ENCODE data around the gene AQP6.
"Not testable (repeated sequence)": the region's sequence is repeated elsewhere in the genome, so short reads cannot be mapped to it uniquely, and the experiment has no call there.

Gene AQP6

DNA sequence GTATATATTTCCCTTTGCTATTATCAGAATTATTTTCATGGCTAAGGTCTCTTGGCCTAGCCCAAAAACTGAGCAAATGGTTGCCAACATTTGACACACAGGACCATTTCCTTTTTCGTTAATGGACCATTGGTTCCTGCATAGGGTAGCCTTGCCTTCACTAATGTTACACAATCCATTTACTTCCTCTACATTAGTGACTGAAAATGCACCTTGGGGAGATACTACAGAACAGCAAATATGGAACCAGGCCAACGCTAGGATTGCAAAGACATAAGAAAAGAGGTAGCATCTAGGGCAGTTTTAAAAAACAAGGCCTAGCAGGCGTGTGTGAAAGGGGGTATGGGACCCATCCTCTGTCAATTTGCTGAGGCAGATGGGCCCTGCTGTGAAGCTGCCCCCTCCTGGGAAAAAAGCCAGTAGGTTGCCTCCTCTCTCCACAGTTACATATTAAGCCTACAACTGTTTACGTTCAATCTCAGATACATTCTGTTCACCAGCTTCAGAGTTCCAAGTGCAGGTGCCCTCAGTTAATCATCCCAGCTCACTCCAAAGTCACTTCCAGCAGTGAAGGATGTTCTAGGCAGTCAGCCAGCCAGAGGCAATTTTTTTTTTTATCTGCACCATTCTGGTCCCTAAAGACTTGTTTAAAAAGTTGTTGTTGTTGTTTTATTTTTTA is 15.0 kb downstream of the AQP6 start:
- no peak overlapping the region for H3K4me3 ChIP-seq (ENCODE audit: low read depth, low read length)

DNA sequence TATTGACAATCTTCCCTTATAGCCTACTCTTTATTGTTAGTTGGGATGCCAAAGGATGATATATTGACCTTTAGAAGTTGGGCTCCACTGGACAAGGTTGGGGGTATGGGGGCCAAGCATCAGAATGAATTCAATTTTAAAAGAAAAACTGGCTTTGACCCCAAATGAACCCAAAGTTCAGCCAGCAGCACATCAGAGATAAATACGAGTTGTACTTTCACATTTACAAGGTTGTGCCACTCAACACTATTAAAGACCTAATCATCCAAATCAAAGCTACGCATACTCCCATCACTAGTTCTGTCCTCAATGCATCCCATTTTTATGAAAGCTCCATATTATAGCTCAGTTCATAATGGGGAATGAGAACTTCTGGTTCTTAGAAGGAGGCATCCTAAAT is 16.7 kb downstream of the AQP6 start:
- H3K4me3 ChIP-seq (ENCODE audit: low read depth, low read length): not testable (repeated sequence)

DNA sequence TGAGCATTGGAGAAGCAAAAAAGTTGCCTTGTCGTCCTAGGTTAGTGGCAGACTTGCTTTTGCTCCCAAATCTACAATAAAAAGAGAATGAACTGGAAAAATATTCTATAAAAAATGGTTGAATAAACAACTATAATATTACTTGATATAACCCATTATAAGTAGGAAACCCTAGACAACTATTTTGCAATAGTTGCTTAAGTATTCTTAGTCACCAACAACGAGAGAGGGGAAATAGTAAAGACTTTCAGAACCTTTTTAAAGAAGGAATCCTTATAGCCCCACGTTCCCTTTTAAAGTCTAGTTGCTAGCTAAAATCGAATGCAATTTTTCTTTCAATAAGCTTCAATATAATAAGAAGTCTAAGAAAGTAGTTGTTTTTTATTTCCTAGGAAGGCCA is 17.5 kb downstream of the AQP6 start:
- no peak overlapping the region for H3K4me3 ChIP-seq (ENCODE audit: low read depth, low read length)

DNA sequence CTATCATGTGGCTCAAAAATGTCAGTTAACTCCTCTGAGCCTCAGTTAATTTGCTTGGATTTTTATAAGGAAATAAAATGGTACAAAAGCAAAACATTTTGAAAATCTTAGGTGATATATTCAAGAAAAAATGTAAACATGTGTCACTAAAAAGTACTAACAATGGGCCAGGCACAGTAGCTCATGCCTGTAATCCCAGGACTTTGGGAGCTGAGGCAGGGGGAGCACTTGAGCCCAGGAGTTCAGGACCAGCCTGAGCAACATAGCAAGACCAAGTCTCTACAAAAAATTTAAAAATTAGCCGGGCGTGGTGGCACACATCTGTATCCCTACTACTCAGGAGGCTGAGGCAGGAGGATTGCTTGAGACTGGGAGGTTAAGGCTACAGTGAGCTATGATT is 25.7 kb downstream of the AQP6 start:
- H3K4me3 ChIP-seq (ENCODE audit: low read depth, low read length): no peak overlapping the region

DNA sequence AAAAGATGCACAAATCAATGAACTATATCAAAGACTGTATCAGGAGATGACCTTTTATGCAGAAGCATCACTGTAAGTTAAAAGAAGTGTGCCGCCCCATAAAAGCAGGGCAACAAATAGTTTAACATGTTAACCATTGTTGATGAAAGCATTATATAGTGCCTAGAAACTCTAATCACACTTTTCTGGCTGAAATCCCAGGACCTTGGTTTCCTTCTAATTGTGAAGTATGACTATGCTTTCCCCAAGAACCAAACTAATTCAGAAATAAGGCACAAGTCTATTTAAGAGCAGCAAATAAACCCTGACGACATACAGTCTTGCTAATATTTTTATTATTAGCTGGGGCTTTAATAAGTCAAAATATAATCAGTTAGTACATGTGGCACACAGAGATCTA is 30.8 kb downstream of the AQP6 start:
- H3K4me3 ChIP-seq (ENCODE audit: low read depth, low read length): no peak overlapping the region

DNA sequence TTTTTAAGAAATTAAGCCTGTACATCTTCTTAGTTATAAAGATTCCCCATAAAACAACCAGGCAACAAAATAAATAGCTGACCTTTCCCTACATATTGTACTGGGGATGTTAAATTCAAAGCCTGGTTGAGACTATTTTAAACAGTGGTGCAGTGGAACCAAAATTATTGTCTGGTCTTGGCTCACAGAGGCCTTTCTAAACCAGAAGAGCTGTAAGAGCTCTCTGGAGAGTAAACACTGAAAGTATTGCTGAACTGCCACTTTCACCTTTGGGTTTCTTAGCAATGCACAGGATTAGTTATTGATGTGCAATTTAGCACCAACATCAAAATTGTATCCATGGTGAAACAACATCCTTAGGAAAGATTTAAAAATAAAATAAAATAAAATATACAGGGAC is 31.9 kb downstream of the AQP6 start:
- no peak overlapping the region for H3K4me3 ChIP-seq (ENCODE audit: low read depth, low read length)

DNA sequence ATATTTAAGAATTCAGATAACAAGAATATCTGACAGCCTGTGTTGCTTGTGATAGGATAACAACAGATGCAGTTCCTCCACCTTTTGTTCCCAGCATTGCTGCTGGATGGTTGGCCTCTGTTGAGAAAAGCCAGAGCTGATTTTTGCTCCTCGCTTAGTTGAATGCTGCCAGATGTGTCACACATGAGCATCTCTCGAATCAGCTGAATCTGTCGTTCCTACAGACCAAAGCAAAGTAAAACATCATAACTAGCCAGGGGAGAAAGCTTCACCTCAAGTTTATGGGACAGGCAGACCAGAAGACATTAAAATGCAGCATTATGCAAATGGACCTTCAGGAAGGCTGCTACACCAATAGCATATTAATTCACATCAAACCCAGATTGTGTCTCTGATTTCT is 32.4 kb downstream of the AQP6 start:
- H3K4me3 ChIP-seq (ENCODE audit: low read depth, low read length): no peak overlapping the region

DNA sequence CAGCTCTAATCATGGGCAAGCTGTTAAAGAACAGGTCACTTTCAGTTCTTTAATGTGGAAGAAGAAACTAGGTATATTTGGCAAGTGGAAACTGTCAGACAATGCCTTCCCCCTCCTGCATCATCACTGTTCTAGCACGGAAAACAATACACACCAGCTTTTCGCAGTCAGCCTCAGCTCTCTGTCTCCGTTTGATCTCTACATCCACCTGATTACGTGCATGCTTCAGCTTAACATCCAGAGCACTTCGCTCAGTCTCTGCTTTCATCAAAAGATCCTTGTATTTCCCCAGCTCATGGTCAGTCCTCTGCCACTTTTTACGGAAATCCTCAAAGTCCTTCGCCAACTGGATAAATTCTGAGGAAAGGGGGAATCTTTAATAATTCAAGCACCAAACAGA is 33.5 kb downstream of the AQP6 start:
- no peak overlapping the region for H3K4me3 ChIP-seq (ENCODE audit: low read depth, low read length)

DNA sequence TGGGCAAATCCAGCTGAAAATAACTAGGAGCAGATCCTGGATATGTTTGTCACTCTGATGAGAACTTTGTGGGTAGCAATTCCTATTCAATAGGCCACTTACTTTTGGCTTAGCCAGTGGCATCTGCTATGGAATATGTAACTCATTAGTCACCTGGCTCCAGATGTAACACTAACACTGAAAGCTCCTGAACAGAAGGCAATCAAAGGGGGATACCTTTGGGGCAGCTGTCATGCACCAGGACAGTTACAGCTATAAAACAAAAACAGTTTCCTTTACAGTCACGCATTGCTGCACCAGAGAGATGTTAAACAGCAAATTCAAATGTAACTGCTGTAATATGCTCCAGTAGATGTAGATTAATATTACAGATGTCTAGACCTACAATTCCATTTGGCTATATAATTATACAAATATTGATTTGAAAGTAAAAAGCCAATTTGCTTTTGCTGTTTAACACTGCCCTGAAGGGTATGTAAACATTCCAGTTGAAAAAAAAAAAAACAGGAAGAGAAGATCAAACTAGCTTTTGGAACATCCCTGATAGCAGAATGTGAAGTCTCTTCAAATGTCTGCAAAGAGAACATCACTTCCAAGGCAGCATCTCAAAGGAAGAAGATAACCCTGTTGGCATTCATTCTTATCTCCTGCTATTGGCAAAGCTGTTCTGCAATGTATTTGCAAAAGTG is 34.2 kb downstream of the AQP6 start:
- no peak overlapping the region for H3K4me3 ChIP-seq (ENCODE audit: low read depth, low read length)

DNA sequence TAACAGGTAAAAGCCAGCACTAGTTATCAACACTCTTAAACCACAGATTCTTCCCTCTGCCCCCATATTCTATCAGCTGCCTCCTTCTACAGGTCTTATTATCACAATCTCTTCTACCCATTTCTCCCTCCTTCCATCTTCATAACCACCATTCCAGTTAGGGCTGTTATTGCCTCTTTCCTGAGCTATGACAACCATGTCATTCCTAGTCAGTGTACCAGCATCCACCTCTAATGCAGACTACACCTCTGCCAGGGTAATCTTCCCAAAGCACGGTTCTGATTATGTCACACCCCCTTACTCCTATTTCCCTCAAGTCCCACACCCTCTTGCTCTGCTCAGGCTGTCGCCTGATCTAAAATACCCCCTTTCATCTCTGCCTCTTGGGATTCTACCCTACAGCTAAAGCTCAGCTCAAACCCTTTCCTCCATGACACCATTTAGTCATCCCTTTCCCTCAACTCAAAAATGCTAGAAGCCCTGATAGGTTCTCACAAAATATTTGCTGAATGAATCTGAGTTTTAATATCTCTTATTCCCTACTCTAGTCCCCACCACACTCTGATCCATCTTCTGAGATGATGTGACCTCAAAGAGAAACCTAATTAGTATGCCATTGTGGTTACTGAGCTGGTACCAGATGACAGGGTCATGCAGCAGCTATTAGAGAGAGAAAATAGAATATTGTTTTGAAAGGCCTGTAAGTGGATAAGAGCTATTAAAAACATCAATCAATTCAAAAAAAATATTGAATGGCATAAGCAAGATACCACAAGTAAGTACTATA is 40.8 kb downstream of the AQP6 start:
- no peak overlapping the region for H3K4me3 ChIP-seq (ENCODE audit: low read depth, low read length)

DNA sequence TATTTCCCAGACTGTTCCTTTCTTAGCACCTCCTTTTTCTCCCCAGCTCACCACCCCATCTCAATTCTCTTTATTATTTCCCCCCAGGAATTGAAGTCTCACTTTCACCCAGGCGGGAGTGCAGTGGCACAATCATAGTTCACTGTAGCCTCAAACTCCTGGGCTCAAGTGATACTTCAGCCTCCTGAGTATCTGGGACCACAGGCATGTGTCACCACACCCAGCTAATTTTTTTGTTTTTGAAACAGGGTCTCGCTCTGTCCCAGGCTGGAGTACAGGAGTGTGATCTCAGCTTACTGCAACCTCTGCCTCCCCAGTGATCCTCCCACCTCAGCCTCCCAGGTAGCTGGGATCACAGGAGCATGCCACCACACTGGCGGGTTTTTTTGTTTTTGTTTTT is 41.6 kb downstream of the AQP6 start:
- H3K4me3 ChIP-seq (ENCODE audit: low read depth, low read length): no peak overlapping the region

DNA sequence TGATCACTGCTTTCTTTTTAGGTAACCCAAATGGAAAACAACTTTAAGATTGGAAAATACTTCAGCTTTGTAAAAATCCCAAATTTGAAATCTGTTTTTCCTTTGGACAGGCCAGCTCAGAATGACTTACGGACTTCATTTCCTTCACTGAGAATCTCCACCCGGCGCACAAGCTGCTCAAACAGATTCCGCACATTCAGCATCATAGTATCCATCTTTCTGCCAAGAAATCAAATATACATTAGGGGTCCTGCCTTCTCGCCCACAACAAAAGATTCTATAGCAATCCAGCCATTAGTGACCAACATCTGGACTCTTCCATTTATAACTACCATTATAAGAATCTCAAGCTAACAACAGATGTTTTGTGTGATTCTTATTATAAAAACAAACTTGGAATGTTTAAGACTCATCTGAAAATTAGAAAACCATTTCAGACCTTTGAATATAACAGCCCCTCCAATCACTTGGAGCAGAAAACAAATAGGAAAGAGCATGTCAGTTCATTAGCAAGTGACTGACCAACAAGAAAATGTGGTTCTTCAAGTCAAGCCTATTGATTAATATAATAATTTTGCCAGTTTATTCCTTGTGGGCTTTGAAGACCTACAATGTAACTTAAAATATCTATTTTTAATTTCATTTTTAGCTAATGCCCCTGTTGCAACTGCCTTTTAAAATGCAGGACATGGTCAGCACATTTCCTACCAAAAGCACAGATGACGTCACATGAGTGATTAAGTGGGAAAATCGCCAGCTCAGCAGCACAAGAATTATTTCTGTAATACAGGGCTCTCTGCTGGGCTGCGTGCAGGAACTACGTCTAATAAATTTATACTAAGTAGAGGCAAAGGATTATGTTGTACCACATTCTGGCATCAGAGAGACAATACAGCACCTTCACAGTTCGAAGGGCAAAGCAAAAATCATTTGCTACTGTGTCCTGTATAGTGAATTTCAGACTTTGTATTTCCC is 44.0 kb downstream of the AQP6 start:
- H3K4me3 ChIP-seq (ENCODE audit: low read depth, low read length): no peak overlapping the region

DNA sequence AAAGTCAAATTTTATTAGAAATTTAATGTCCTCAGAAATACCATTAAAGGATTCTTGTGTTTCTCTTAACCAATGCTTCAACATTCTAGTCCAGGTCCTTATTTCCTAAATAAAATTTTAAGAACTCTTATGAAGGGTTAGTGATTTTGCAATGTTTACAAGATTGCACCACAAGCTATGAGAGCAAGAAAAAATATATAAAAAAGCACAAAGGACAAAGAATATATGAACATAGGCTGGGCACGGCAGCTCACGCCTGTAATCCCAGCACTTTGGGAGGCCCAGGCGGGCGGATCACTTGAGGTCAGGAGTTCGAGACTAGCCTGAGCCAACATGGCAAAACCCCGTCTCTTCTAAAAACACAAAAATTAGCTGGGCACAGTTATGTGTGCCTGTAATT is 44.9 kb downstream of the AQP6 start:
- H3K4me3 ChIP-seq (ENCODE audit: low read depth, low read length): no peak overlapping the region

DNA sequence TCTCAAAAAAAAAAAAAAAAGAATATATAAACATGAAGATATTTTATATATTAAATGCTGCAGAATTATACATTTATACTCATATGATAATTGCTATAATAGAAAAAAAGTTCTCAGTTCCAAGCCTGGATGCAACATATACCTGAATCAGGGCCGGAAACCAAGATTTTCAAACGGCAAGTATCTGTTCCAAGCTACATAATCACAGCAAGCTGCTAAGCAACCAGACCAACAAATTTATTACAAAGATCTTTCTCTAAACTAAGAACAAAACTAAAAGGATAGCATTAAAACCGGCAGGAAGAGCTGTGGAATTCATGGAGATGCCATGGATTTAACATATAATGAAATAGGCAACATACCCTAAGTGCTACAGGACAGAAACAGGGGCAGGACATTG is 45.4 kb downstream of the AQP6 start:
- H3K4me3 ChIP-seq (ENCODE audit: low read depth, low read length): no peak overlapping the region

DNA sequence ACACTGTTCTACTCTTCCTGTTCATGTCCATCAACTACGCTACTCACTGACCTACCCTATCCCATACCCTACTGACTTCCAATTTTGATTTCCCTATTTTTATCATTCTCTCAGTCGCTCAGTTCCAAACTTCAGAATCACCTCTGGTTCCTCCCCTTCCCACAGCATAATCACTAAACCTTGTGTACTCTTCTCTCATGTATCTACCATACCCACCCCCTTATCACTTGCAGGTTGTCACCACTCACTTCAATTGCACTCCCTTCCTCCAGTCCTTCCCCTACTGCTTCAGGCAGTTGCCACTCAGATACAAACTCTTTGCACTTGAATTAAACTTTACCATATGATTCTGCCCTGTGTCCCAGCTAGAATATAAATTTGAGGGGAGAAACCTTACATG is 46.2 kb downstream of the AQP6 start:
- no peak overlapping the region for H3K4me3 ChIP-seq (ENCODE audit: low read depth, low read length)

DNA sequence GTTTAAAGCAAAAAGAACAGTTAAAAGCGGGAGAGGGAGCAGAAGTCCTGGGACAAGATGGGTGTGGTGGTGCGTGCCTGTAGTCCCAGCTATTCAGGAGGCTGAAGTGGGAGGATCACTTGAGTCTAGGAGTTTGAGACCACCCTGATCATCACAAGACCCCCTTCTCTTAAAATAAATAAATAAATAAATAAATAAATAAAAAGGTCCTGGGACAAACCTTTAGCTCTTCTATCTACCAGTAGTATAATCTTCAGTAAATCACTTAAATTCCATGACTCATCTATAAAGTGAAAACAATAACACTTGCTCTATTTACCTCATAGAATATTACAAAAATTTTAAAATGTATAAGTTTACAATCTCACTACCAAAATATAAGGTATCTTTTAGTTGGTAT is 46.8 kb downstream of the AQP6 start:
- H3K4me3 ChIP-seq (ENCODE audit: low read depth, low read length): no peak overlapping the region

DNA sequence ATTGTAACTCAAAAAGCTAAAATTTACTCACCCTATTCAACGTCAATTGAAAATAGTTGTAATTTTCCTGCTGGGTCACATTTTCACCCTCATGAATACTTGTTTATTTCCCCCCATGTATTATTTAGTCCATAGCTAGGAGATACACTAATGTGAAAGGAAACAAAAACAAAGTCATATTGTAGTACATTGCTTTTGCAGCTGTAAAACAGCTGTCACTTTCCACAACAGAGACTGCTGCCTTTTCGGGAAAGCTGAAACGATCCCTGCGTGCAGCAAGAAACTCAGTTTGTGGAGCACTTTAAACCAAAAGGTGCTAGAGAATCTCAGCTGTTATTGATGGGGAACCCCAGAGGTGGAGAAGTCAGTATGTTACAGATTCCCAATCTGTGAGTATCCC is 48.3 kb downstream of the AQP6 start:
- no peak overlapping the region for H3K4me3 ChIP-seq (ENCODE audit: low read depth, low read length)

DNA sequence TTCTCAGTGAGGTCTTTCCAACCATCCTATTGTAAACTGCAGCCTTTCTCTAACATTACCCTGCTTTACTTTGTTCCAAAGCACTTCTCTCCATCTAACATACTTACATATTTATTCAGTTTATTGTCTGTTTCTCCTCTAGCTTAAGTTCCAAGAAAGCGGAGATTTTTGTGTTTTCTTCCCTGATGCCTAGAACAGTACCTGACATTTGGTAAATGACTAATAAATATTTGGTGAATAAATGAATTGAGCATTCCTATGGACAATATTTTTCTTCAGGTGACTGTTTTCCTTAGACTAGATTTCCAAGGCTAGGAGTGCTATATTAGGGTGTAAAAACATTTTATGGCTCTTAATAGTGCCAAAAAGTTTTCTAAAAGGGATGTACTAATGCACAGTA is 50.2 kb downstream of the AQP6 start:
- H3K4me3 ChIP-seq (ENCODE audit: low read depth, low read length): no peak overlapping the region

DNA sequence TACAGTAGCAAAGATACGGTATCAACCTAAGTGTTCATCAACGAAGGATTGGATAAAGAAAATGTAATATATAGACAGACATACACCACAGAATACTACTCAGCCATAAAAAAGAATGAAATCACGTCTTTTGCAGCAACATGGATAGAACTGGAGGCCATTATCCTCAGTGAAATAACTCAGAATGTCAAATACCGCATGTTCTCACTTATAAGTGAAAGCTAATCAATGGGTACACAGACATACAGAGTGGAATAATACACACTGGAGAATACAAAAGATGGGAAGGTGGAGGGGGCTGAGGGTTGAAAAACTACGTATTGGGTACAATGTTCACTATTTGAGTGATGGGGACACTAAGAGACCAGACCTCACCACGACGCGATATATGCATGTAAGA is 51.5 kb downstream of the AQP6 start:
- peak overlapping the region; percentile 88 for H3K4me3 ChIP-seq (ENCODE audit: low read depth, low read length)

DNA sequence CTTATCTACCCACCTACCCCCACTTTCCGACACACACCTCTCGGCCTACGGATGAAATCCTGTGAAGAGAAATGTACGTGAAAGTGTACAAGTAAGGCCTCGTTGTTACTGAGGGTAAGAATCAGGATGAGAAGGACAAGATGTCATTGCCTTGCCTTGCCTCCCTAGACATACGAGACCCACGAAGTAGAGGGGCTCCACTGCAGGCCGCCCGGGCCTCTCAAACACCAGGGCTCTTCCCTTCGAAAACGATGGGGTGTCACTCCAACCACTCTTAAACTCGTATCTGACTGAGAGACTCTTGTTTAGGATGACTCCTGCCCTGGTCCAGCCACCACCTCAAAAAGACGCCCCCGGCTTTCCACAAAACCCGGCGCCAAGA is 52.0 kb downstream of the AQP6 start:
- peak overlapping the region; percentile 88 for H3K4me3 ChIP-seq (ENCODE audit: low read depth, low read length)
